ENCODE results near the gene ADGRG3. TPM values are rescaled to one million over a fixed set of nuclear protein-coding genes. Genes with fewer than 3 reads are reported as not detected.

Gene ADGRG3
- total and polyA plus RNA-seq, 10 of the 15 experiments (the other 5 are each of a cell fraction or from before 2014, with no cell fraction given): 0.10 to 0.11 (median 0.10) TPM; not detected in 7

DNA sequence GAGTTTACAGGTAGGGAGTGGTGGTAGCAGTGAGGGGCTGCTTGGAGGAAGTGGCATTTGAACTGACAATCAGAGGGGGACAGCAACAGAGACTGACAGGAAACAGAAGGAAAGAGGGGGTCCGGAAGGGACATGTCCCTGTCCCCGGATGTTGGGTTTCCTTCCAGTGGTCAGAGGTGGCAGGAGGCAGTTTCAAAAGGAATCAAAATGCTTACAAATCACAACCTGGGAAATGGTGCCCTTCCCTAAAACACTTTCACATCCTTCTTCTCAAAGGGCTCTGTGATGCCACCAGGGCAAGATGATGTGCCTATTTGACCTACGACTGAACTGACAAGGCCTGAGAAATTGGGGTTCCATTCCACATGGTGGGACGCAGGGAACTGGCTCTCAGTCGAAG is 20.0 kb upstream of the ADGRG3 start (continued):
- peak in 1 of 2 experiments; percentile 24; a peak in 1 of 4 replicates for TF ChIP-seq BHLHE40 (IDR thresholded peaks at IDR 0.05; ENCODE audit: borderline replicate concordance in 1 of 2, low read depth in 2 of 2, low read length in 1 of 2)
- peak; percentile 53; the same call in 1 of the 2 replicates for TF ChIP-seq MTA3 (IDR thresholded peaks at IDR 0.05; ENCODE audit: borderline replicate concordance, low read length)
- TF ChIP-seq BMI1 (IDR thresholded peaks at IDR 0.05; ENCODE audit: borderline replicate concordance): no peak
- TF ChIP-seq SRF (IDR thresholded peaks at IDR 0.05; ENCODE audit: low read depth in 2 of 2, low read length in 2 of 2): no peak
- TF ChIP-seq, protein P1, sequence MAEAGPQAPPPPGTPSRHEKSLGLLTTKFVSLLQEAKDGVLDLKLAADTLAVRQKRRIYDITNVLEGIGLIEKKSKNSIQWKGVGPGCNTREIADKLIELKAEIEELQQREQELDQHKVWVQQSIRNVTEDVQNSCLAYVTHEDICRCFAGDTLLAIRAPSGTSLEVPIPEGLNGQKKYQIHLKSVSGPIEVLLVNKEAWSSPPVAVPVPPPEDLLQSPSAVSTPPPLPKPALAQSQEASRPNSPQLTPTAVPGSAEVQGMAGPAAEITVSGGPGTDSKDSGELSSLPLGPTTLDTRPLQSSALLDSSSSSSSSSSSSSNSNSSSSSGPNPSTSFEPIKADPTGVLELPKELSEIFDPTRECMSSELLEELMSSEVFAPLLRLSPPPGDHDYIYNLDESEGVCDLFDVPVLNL (IDR thresholded peaks at IDR 0.05; ENCODE audit: low read depth, low read length): no peak
- TF ChIP-seq, protein P2, sequence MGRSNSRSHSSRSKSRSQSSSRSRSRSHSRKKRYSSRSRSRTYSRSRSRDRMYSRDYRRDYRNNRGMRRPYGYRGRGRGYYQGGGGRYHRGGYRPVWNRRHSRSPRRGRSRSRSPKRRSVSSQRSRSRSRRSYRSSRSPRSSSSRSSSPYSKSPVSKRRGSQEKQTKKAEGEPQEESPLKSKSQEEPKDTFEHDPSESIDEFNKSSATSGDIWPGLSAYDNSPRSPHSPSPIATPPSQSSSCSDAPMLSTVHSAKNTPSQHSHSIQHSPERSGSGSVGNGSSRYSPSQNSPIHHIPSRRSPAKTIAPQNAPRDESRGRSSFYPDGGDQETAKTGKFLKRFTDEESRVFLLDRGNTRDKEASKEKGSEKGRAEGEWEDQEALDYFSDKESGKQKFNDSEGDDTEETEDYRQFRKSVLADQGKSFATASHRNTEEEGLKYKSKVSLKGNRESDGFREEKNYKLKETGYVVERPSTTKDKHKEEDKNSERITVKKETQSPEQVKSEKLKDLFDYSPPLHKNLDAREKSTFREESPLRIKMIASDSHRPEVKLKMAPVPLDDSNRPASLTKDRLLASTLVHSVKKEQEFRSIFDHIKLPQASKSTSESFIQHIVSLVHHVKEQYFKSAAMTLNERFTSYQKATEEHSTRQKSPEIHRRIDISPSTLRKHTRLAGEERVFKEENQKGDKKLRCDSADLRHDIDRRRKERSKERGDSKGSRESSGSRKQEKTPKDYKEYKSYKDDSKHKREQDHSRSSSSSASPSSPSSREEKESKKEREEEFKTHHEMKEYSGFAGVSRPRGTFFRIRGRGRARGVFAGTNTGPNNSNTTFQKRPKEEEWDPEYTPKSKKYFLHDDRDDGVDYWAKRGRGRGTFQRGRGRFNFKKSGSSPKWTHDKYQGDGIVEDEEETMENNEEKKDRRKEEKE (IDR thresholded peaks at IDR 0.05): no peak
- TF ChIP-seq MEF2B (IDR thresholded peaks at IDR 0.05; ENCODE audit: partially characterized antibody, poor library complexity, severe bottlenecking): no peak
- no peak for TF ChIP-seq ASH2L (IDR thresholded peaks at IDR 0.05; ENCODE audit: borderline replicate concordance, low read depth)
- peak; percentile 55 for TF ChIP-seq DPF2 (IDR thresholded peaks at IDR 0.05)
- TF ChIP-seq NR2C1 (IDR thresholded peaks at IDR 0.05): peak; percentile 19; the same call in 1 of the 2 replicates
- no peak for TF ChIP-seq MEF2A (IDR thresholded peaks at IDR 0.05; ENCODE audit: insufficient read depth, low read depth, low read length)
- TF ChIP-seq MTA2 (IDR thresholded peaks at IDR 0.05; ENCODE audit: low read depth): peak; percentile 63; the same call in 1 of the 2 replicates
- TF ChIP-seq, protein P3, sequence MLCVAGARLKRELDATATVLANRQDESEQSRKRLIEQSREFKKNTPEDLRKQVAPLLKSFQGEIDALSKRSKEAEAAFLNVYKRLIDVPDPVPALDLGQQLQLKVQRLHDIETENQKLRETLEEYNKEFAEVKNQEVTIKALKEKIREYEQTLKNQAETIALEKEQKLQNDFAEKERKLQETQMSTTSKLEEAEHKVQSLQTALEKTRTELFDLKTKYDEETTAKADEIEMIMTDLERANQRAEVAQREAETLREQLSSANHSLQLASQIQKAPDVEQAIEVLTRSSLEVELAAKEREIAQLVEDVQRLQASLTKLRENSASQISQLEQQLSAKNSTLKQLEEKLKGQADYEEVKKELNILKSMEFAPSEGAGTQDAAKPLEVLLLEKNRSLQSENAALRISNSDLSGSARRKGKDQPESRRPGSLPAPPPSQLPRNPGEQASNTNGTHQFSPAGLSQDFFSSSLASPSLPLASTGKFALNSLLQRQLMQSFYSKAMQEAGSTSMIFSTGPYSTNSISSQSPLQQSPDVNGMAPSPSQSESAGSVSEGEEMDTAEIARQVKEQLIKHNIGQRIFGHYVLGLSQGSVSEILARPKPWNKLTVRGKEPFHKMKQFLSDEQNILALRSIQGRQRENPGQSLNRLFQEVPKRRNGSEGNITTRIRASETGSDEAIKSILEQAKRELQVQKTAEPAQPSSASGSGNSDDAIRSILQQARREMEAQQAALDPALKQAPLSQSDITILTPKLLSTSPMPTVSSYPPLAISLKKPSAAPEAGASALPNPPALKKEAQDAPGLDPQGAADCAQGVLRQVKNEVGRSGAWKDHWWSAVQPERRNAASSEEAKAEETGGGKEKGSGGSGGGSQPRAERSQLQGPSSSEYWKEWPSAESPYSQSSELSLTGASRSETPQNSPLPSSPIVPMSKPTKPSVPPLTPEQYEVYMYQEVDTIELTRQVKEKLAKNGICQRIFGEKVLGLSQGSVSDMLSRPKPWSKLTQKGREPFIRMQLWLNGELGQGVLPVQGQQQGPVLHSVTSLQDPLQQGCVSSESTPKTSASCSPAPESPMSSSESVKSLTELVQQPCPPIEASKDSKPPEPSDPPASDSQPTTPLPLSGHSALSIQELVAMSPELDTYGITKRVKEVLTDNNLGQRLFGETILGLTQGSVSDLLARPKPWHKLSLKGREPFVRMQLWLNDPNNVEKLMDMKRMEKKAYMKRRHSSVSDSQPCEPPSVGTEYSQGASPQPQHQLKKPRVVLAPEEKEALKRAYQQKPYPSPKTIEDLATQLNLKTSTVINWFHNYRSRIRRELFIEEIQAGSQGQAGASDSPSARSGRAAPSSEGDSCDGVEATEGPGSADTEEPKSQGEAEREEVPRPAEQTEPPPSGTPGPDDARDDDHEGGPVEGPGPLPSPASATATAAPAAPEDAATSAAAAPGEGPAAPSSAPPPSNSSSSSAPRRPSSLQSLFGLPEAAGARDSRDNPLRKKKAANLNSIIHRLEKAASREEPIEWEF (IDR thresholded peaks at IDR 0.05; ENCODE audit: insufficient replicate concordance, low read depth, low read length): no peak
- TF ChIP-seq FOXM1 (IDR thresholded peaks at IDR 0.05; ENCODE audit: low read depth, low read length): 0 out of 2 replicates have a peak, but pooled peaks have one; percentile 26
- TF ChIP-seq, protein P4, sequence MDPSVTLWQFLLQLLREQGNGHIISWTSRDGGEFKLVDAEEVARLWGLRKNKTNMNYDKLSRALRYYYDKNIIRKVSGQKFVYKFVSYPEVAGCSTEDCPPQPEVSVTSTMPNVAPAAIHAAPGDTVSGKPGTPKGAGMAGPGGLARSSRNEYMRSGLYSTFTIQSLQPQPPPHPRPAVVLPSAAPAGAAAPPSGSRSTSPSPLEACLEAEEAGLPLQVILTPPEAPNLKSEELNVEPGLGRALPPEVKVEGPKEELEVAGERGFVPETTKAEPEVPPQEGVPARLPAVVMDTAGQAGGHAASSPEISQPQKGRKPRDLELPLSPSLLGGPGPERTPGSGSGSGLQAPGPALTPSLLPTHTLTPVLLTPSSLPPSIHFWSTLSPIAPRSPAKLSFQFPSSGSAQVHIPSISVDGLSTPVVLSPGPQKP (IDR thresholded peaks at IDR 0.05; ENCODE audit: low read depth, low read length): no peak
- TF ChIP-seq KDM1A (IDR thresholded peaks at IDR 0.05; ENCODE audit: borderline replicate concordance): no peak
- no peak for TF ChIP-seq MYC (IDR thresholded peaks at IDR 0.05; ENCODE audit: insufficient read depth, insufficient read length, insufficient replicate concordance, low read length, severe bottlenecking)
- TF ChIP-seq EP300 (IDR thresholded peaks at IDR 0.05; ENCODE audit: borderline replicate concordance in 1 of 2, control insufficient read depth in 1 of 2, low read depth in 2 of 2, low read length in 2 of 2): 0 out of 4 replicates have a peak, but pooled peaks of 1 of the 2 experiments have one; percentile 42
- TF ChIP-seq RUNX3 (IDR thresholded peaks at IDR 0.05; ENCODE audit: low read length): peak; percentile 73
- peak; percentile 32; the same call in 1 of the 2 replicates for TF ChIP-seq BCL11A (IDR thresholded peaks at IDR 0.05; ENCODE audit: low read depth, low read length)
